HG03103 (cell line): Measurements from ENCODE around the gene SCNN1B.

ENCODE experiments used
- ATAC-seq: cut with Tn5 transposase; IDR thresholded peaks from one replicate; pipeline ENCODE4 v1.9.1; 2021; ENCODE audit warnings: low read depth; ENCODE audit not compliant: unreplicated experiment

SCNN1B gene

GRCh38 chr16:23319861-23320615, 17.9 kb downstream of the SCNN1B start:
- no peak for ATAC-seq

GRCh38 chr16:23320693-23321092, 18.6 kb downstream of the SCNN1B start:
- no peak for ATAC-seq

GRCh38 chr16:23321206-23321875, 19.2 kb downstream of the SCNN1B start:
- ATAC-seq = no peak

GRCh38 chr16:23323224-23324030, 21.3 kb downstream of the SCNN1B start:
- no peak for ATAC-seq

GRCh38 chr16:23324727-23325126, 22.6 kb downstream of the SCNN1B start:
- no peak for ATAC-seq

- ATAC-seq = no peak
Measured at GRCh38 chr16:23327836-23328235, 25.7 kb downstream of the SCNN1B start.

- ATAC-seq = no peak
Measured at GRCh38 chr16:23330161-23330560, 28.1 kb downstream of the SCNN1B start.

GRCh38 chr16:23330583-23331249, 28.6 kb downstream of the SCNN1B start:
- ATAC-seq = no peak

- no peak for ATAC-seq
Measured at GRCh38 chr16:23333034-23333579, 31.0 kb downstream of the SCNN1B start.

GRCh38 chr16:23333831-23334456, 31.8 kb downstream of the SCNN1B start:
- no peak for ATAC-seq

GRCh38 chr16:23334457-23334853, 32.4 kb downstream of the SCNN1B start:
- ATAC-seq = no peak

GRCh38 chr16:23334950-23335349, 32.8 kb downstream of the SCNN1B start:
- no peak for ATAC-seq

GRCh38 chr16:23337836-23338550, 35.9 kb downstream of the SCNN1B start:
- ATAC-seq = no peak

- no peak for ATAC-seq
Measured at GRCh38 chr16:23339787-23340186, 37.7 kb downstream of the SCNN1B start.

GRCh38 chr16:23342083-23342640, 40.1 kb downstream of the SCNN1B start:
- no peak for ATAC-seq

- ATAC-seq = no peak
Measured at GRCh38 chr16:23343643-23344612, 41.8 kb downstream of the SCNN1B start.

GRCh38 chr16:23345237-23345636, 43.1 kb downstream of the SCNN1B start:
- ATAC-seq = no peak
